ENCODE results near the gene ZC3H15.
"Not testable (repeated sequence)": the region's sequence is repeated elsewhere in the genome, so short reads cannot be mapped to it uniquely, and the experiment has no call there.

The ZC3H15 gene

GRCh38 chr2:186518291-186518690 lies 32.2 kb downstream of the ZC3H15 start:
- peaks cover 40% of the 10 kb centered on the region for H3K36me3 ChIP-seq (ENCODE audit: insufficient read depth, insufficient read length, low read length)
- no peak overlapping the region for H3K4me3 ChIP-seq (ENCODE audit: insufficient read length, low read depth)

GRCh38 chr2:186518945-186519344 lies 32.9 kb downstream of the ZC3H15 start:
- peaks cover 33% of the 10 kb centered on the region for H3K36me3 ChIP-seq (ENCODE audit: insufficient read depth, insufficient read length, low read length)
- no peak overlapping the region for H3K9ac ChIP-seq (ENCODE audit: insufficient read length, low read depth)
- no peaks in the 10 kb centered on the region for H3K9me3 ChIP-seq (ENCODE audit: insufficient read depth, low read length)
- no peaks in the 10 kb centered on the region for H3K4me1 ChIP-seq (ENCODE audit: insufficient read depth, insufficient read length)
- no peak for DNase-seq (ENCODE audit: low read depth, low spot score)
- TF ChIP-seq YY1 (IDR thresholded peaks at IDR 0.05; ENCODE audit: insufficient read depth, insufficient read length), result no peak
- TF ChIP-seq ZNF274 (IDR thresholded peaks at IDR 0.05; ENCODE audit: low read depth, low read length), result no peak
- TF ChIP-seq SUZ12 (IDR thresholded peaks at IDR 0.05; ENCODE audit: extremely low read depth, insufficient read depth, insufficient read length), result no peak
- H3K4me3 ChIP-seq (ENCODE audit: insufficient read length, low read depth), result no peak overlapping the region
- no peaks in the 10 kb centered on the region for H3K27me3 ChIP-seq (ENCODE audit: insufficient read depth, insufficient read length)

More at GRCh38 chr2:186518291-186518690, 32.2 kb downstream of the ZC3H15 start:
- no peaks in the 10 kb centered on the region for H3K9me3 ChIP-seq (ENCODE audit: insufficient read depth, low read length)
- H3K4me1 ChIP-seq (ENCODE audit: insufficient read depth, insufficient read length), result no peaks in the 10 kb centered on the region
- TF ChIP-seq ZNF274 (IDR thresholded peaks at IDR 0.05; ENCODE audit: low read depth, low read length), result no peak
- no peak for TF ChIP-seq SUZ12 (IDR thresholded peaks at IDR 0.05; ENCODE audit: extremely low read depth, insufficient read depth, insufficient read length)
- no peak for TF ChIP-seq YY1 (IDR thresholded peaks at IDR 0.05; ENCODE audit: insufficient read depth, insufficient read length)
- no peak overlapping the region for H3K9ac ChIP-seq (ENCODE audit: insufficient read length, low read depth)
- H3K27me3 ChIP-seq (ENCODE audit: insufficient read depth, insufficient read length), result no peaks in the 10 kb centered on the region
- DNase-seq (ENCODE audit: low read depth, low spot score), result no peak

GRCh38 chr2:186521570-186522153 lies 35.6 kb downstream of the ZC3H15 start:
- H3K4me3 ChIP-seq (ENCODE audit: insufficient read length, low read depth); DNase-seq (ENCODE audit: low read depth, low spot score); H3K4me1 ChIP-seq (ENCODE audit: insufficient read depth, insufficient read length); H3K27me3 ChIP-seq (ENCODE audit: insufficient read depth, insufficient read length); H3K9me3 ChIP-seq (ENCODE audit: insufficient read depth, low read length); H3K9ac ChIP-seq (ENCODE audit: insufficient read length, low read depth): not testable (repeated sequence)
- peaks cover 26% of the 10 kb centered on the region for H3K36me3 ChIP-seq (ENCODE audit: insufficient read depth, insufficient read length, low read length)

- Histone ChIP-seq H3K9ac (ENCODE audit: insufficient read length, low read depth) (no peak overlapping the region), H3K4me1 (ENCODE audit: insufficient read depth, insufficient read length) (no peaks in the 10 kb centered on the region), H3K9me3 (ENCODE audit: insufficient read depth, low read length) (no peaks in the 10 kb centered on the region), H3K4me3 (ENCODE audit: insufficient read length, low read depth) (no peak overlapping the region), H3K36me3 (ENCODE audit: insufficient read depth, insufficient read length, low read length) (peaks cover 18% of the 10 kb centered on the region), H3K27me3 (ENCODE audit: insufficient read depth, insufficient read length) (no peaks in the 10 kb centered on the region)
- no peak for DNase-seq (ENCODE audit: low read depth, low spot score)
- TF ChIP-seq YY1 (IDR thresholded peaks at IDR 0.05; ENCODE audit: insufficient read depth, insufficient read length), result no peak
- TF ChIP-seq ZNF274 (IDR thresholded peaks at IDR 0.05; ENCODE audit: low read depth, low read length), result no peak
- no peak for TF ChIP-seq SUZ12 (IDR thresholded peaks at IDR 0.05; ENCODE audit: extremely low read depth, insufficient read depth, insufficient read length)
Measured at GRCh38 chr2:186522450-186522849, 36.4 kb downstream of the ZC3H15 start.

- DNase-seq (ENCODE audit: low read depth, low spot score), result no peak
- H3K27me3 ChIP-seq (ENCODE audit: insufficient read depth, insufficient read length), result no peaks in the 10 kb centered on the region
- H3K36me3 ChIP-seq (ENCODE audit: insufficient read depth, insufficient read length, low read length), result peaks cover 11% of the 10 kb centered on the region
- TF ChIP-seq ZNF274 (IDR thresholded peaks at IDR 0.05; ENCODE audit: low read depth, low read length), result no peak
- TF ChIP-seq YY1 (IDR thresholded peaks at IDR 0.05; ENCODE audit: insufficient read depth, insufficient read length), result no peak
- no peak for TF ChIP-seq SUZ12 (IDR thresholded peaks at IDR 0.05; ENCODE audit: extremely low read depth, insufficient read depth, insufficient read length)
- no peak overlapping the region for H3K9ac ChIP-seq (ENCODE audit: insufficient read length, low read depth)
- H3K9me3 ChIP-seq (ENCODE audit: insufficient read depth, low read length), result no peaks in the 10 kb centered on the region
- no peaks in the 10 kb centered on the region for H3K4me1 ChIP-seq (ENCODE audit: insufficient read depth, insufficient read length)
- H3K4me3 ChIP-seq (ENCODE audit: insufficient read length, low read depth), result no peak overlapping the region
Measured at GRCh38 chr2:186523791-186524190, 37.7 kb downstream of the ZC3H15 start.

- Histone ChIP-seq H3K36me3 (ENCODE audit: insufficient read depth, insufficient read length, low read length) (peaks cover 1% of the 10 kb centered on the region), H3K9me3 (ENCODE audit: insufficient read depth, low read length) (no peaks in the 10 kb centered on the region), H3K4me3 (ENCODE audit: insufficient read length, low read depth) (no peak overlapping the region), H3K27me3 (ENCODE audit: insufficient read depth, insufficient read length) (no peaks in the 10 kb centered on the region), H3K4me1 (ENCODE audit: insufficient read depth, insufficient read length) (no peaks in the 10 kb centered on the region), H3K9ac (ENCODE audit: insufficient read length, low read depth) (no peak overlapping the region)
- TF ChIP-seq ZNF274 (IDR thresholded peaks at IDR 0.05; ENCODE audit: low read depth, low read length) (no peak), YY1 (IDR thresholded peaks at IDR 0.05; ENCODE audit: insufficient read depth, insufficient read length) (no peak), SUZ12 (IDR thresholded peaks at IDR 0.05; ENCODE audit: extremely low read depth, insufficient read depth, insufficient read length) (no peak)
- no peak for DNase-seq (ENCODE audit: low read depth, low spot score)
Measured at GRCh38 chr2:186526281-186526680, 40.2 kb downstream of the ZC3H15 start.

GRCh38 chr2:186530314-186530713 lies 44.3 kb downstream of the ZC3H15 start:
- Histone ChIP-seq H3K4me3 (ENCODE audit: insufficient read length, low read depth) (no peak overlapping the region), H3K9ac (ENCODE audit: insufficient read length, low read depth) (no peak overlapping the region), H3K36me3 (ENCODE audit: insufficient read depth, insufficient read length, low read length) (no peaks in the 10 kb centered on the region), H3K4me1 (ENCODE audit: insufficient read depth, insufficient read length) (no peaks in the 10 kb centered on the region), H3K27me3 (ENCODE audit: insufficient read depth, insufficient read length) (no peaks in the 10 kb centered on the region), H3K9me3 (ENCODE audit: insufficient read depth, low read length) (no peaks in the 10 kb centered on the region)
- TF ChIP-seq YY1 (IDR thresholded peaks at IDR 0.05; ENCODE audit: insufficient read depth, insufficient read length), result no peak
- no peak for TF ChIP-seq SUZ12 (IDR thresholded peaks at IDR 0.05; ENCODE audit: extremely low read depth, insufficient read depth, insufficient read length)
- TF ChIP-seq ZNF274 (IDR thresholded peaks at IDR 0.05; ENCODE audit: low read depth, low read length), result no peak
- DNase-seq (ENCODE audit: low read depth, low spot score), result no peak

Measured in NT2/D1 (cell line).